Activated CD8-positive, alpha-beta memory T cell treated with anti-CD3 and anti-CD28 coated beads, Interleukin-2, amount 10 ng/mL, durations not matched to agents 7 days and 5 days (primary cell): Measurements from ENCODE around the gene ASIC4. TPM values are rescaled to one million over a fixed set of nuclear protein-coding genes. Genes with fewer than 3 reads are reported as not detected.

ENCODE experiments used
- ATAC-seq: fragments of 150-1000 bp; cut with Tn5 transposase; one replicate; pipeline ENCODE4 v1.10.0; 2021; ENCODE audit warnings: moderate library complexity
- CTCF ChIA-PET: fragments of 350-600 bp; sonication (Branson Sonifier 250); formaldehyde crosslinking; loops from one replicate; lab custom pipeline; 2021; ENCODE audit warnings: antibody characterized with exemption; lab: Charles Lee
- DNase-seq: peaks from one replicate; pipeline ENCODE4 v3.0.0-alpha.2; 2020
- H3K27ac Mint-ChIP-seq: one replicate; pipeline ENCODE4 v1.8.0; 2021; ENCODE audit warnings: mild to moderate bottlenecking, mixed read lengths
- H3K27me3 Mint-ChIP-seq: one replicate; pipeline ENCODE4 v1.8.0; 2021; ENCODE audit warnings: mixed read lengths
- H3K36me3 Mint-ChIP-seq: one replicate; pipeline ENCODE4 v1.8.0; 2021; ENCODE audit warnings: mild to moderate bottlenecking, mixed read lengths
- H3K4me1 Mint-ChIP-seq: one replicate; pipeline ENCODE4 v1.8.0; 2021; ENCODE audit warnings: mixed read lengths
- H3K4me3 Mint-ChIP-seq: one replicate; pipeline ENCODE4 v1.8.0; 2021; ENCODE audit warnings: mild to moderate bottlenecking, moderate library complexity, mixed read lengths
- H3K9me3 Mint-ChIP-seq: one replicate; pipeline ENCODE4 v1.8.0; 2022; ENCODE audit warnings: low read depth, mixed read lengths
- total RNA-seq, 2 experiments: library from RNA; stranded (reverse); gene quantifications; one replicate each; pipeline ENCODE4 v1.2.3, GENCODE V29; 2021

Gene ASIC4
- total RNA-seq, 2 experiments from 2014 or later, result 0.09 TPM; not detected in 1

GRCh38 chr2:219538956-219539788 lies 24.9 kb downstream of the ASIC4 start:
- DNase-seq, result no peak

GRCh38 chr2:219539926-219540678 lies 25.8 kb downstream of the ASIC4 start:
- Mint-ChIP-seq H3K27me3 (peaks cover 9% of the 10 kb centered on the region), H3K4me1 (peaks cover 20% of the 10 kb centered on the region), H3K9me3 (no peaks in the 10 kb centered on the region), H3K36me3 (peaks cover 3% of the 10 kb centered on the region), H3K27ac (no peak overlapping the region), H3K4me3 (no peak overlapping the region)
- ATAC-seq (no peak), DNase-seq (no peak)
- CTCF ChIA-PET, result interaction anchor here (0.8 to 8.4 kb wide), 18 partner anchors 11 to 152 kb away, joined by 3 to 89 read pairs (median 7); partner anchors contain the start of genes DNPEP and GMPPA

More at GRCh38 chr2:219538956-219539788, 24.9 kb downstream of the ASIC4 start:
- no peak for ATAC-seq
- Mint-ChIP-seq H3K4me1 (peaks cover 15% of the 10 kb centered on the region), H3K27me3 (no peaks in the 10 kb centered on the region), H3K9me3 (no peaks in the 10 kb centered on the region), H3K27ac (no peak overlapping the region), H3K36me3 (peaks cover 3% of the 10 kb centered on the region), H3K4me3 (no peak overlapping the region)
- CTCF ChIA-PET, result interaction anchor here (2.5 to 8.4 kb wide), 5 partner anchors 10 to 135 kb away, joined by 8 to 89 read pairs (median 73); partner anchors contain the start of gene GMPPA

- CTCF ChIA-PET, result interaction anchor here (0.6 to 8.4 kb wide), 35 partner anchors 8 to 153 kb away, joined by 3 to 89 read pairs (median 5); partner anchors contain the start of genes DNPEP, GMPPA and STK11IP
- H3K27me3 Mint-ChIP-seq, result peaks cover 11% of the 10 kb centered on the region
- no peak overlapping the region for H3K27ac Mint-ChIP-seq
- ATAC-seq, result no peak
- no peaks in the 10 kb centered on the region for H3K9me3 Mint-ChIP-seq
- peak overlapping the region; percentile 84 for H3K4me3 Mint-ChIP-seq
- H3K4me1 Mint-ChIP-seq, result peaks cover 20% of the 10 kb centered on the region
- peaks cover 3% of the 10 kb centered on the region for H3K36me3 Mint-ChIP-seq
- no peak for DNase-seq
These were observed 26.7 kb downstream of the ASIC4 start for GRCh38 chr2:219540784-219541504.

DNA sequence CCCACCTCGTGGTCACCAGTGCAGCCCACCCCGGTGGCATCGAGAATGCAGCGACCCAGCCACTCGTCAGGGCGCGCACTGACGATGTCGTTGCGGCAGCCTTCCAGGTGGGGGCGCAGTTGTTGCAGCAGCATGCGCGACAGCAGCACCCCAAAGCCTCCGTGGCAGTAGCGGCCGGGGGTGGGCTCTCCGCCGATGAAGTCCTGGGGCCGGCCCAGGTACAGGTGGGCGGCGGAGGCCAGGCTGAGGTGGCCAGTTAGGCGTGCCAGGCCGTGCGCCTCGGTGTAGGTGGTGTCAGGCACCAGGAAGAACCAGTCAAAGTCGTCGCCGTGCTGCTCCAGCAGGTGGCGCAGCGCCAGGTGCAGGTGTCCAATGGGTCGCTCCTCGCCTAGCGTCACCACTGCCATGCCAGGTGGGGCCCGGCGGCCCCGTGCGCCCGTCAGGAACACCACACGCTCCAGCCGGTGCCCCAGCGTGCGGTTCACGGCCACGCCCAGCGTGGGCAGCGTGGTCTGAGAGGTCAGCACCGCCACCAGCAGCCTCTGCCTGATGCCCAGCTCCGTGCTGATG lies 27.4 kb downstream of the ASIC4 start:
- Mint-ChIP-seq H3K4me1 (peaks cover 20% of the 10 kb centered on the region), H3K27ac (peak overlapping the region; percentile 43), H3K36me3 (peaks cover 3% of the 10 kb centered on the region), H3K9me3 (no peaks in the 10 kb centered on the region), H3K4me3 (peak overlapping the region; percentile 84), H3K27me3 (peaks cover 17% of the 10 kb centered on the region)
- ATAC-seq (peak; percentile 54), DNase-seq (peak; percentile 89)
- CTCF ChIA-PET, result interaction anchor here (0.6 to 8.4 kb wide), 43 partner anchors 8 to 154 kb away, joined by 3 to 89 read pairs (median 4); partner anchors contain the start of genes DNPEP, GMPPA, SLC4A3 and STK11IP

DNA sequence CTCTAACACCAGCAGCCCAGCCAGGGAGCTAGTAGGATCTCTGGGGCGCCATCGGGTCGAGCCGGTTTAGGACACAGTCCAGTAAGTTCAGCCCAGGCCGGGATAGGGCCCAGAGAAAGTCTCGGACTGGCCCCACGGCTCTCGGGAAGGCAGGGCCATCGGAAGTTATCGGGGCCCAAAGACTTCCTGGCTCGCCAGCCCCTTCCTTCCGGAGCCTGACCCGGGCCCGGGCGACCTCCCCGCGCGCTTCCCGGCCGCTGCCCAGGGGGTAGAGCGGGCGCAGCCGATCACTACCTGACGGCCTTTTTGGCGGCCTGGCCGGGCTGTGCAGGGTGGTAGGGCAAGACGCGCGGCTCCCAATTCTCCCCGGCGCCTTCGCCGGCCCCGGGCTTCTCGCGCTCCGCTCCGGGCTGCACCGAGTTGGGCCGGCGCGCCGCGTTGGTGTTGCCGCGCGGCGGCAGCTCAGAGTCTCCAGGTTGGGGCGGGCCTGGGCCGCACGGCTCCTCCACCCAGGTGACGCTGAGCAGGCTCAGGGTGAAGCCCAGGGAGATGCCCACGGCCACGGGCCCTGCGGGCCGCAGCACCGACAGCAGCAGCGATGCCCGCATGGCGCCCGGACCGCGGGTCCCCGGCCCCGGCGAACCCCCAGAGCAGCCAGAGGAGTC lies 28.8 kb downstream of the ASIC4 start:
- CTCF ChIA-PET, result interaction anchor here (0.9 to 8.4 kb wide), 15 partner anchors 10 to 154 kb away, joined by 3 to 89 read pairs (median 6); partner anchors contain the start of genes DNPEP, GMPPA and STK11IP
- Mint-ChIP-seq H3K9me3 (no peaks in the 10 kb centered on the region), H3K4me3 (peak overlapping the region; percentile 84), H3K36me3 (peaks cover 3% of the 10 kb centered on the region), H3K27ac (peak overlapping the region; percentile 62), H3K4me1 (peaks cover 20% of the 10 kb centered on the region), H3K27me3 (peaks cover 17% of the 10 kb centered on the region)
- DNase-seq (peak; percentile 54), ATAC-seq (peak; percentile 51)

DNA sequence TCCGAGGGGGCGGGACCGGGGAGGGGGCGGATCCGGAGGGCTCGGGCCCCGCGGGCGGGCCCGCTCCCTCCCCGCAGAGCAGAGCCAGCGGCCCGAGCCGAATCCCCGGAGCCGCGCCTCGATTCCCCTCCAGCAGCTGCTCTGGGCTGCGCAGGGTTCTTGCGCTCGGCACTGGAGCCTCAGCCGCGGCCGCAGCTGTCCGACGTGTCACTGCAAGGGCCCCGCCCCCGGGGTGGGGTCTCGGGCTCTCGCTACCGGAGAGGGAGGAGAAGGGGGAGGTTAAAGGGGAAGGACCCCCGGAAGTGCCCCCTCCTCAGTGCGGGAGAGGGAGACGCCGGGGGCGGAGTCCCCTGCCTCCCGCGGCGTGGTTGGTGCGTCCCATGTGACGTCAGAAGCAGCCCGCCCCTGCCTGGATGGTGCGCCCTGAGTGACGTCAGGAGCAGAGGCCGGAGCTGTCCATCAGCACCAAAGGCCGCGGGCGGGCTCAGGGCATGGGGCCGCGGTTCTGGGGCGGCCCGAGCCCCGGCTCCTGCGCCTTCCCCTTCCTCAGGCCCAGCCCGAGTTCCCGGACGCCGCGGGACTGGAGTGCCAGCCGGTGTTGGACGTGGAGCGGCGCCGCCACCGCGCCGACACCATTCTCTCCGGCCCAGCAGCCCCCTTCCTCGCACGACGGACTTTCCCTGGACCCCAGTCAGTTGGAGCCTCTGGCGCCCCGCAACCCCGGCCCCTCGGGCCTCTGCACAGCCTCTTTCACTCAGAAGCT lies 29.5 kb downstream of the ASIC4 start, which contains the start of the genes CHPF and TMEM198:
TSS of gene CHPF (minus strand) at position 214 of the 763 bp plus-strand sequence. CDS start 271 bp downstream, outside the sequence.
TSS of gene TMEM198 (plus strand) at position 433 of the 763 bp plus-strand sequence. CDS start 700 bp downstream, outside the sequence.
- H3K36me3 Mint-ChIP-seq, result peaks cover 1% of the 10 kb centered on the region
- H3K4me1 Mint-ChIP-seq, result peaks cover 20% of the 10 kb centered on the region
- H3K27ac Mint-ChIP-seq, result peak within 1 kb of the TSS; percentile 81
- CTCF ChIA-PET, result interaction anchor here (0.9 to 8.4 kb wide), 12 partner anchors 9 to 155 kb away, joined by 3 to 89 read pairs (median 14); partner anchors contain the start of genes DNPEP, GMPPA and STK11IP
- H3K4me3 Mint-ChIP-seq, result peak within 1 kb of the TSS; percentile 84
- ATAC-seq (peak; percentile 76), DNase-seq (peak; percentile 97)
- peaks cover 17% of the 10 kb centered on the region for H3K27me3 Mint-ChIP-seq
- no peaks in the 10 kb centered on the region for H3K9me3 Mint-ChIP-seq

DNA sequence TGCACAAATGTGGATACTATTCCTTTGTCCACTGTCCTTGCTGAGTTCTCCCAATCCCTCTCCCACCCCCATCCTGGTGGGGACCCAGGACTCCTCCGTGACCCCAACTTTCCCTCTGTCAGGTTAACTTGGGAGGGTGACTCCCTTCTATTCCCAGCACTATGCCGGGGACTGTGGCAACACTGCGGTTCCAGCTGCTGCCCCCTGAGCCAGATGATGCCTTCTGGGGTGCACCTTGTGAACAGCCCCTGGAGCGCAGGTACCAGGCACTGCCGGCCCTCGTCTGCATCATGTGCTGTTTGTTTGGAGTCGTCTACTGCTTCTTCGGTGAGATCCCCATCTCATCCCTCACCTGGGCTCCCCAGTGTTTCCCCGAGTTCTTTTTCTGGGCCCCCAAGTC lies 30.3 kb downstream of the ASIC4 start:
- DNase-seq (no peak), ATAC-seq (no peak)
- H3K9me3 Mint-ChIP-seq, result no peaks in the 10 kb centered on the region
- peaks cover 17% of the 10 kb centered on the region for H3K27me3 Mint-ChIP-seq
- CTCF ChIA-PET, result interaction anchor here (2.5 to 8.4 kb wide), 4 partner anchors 15 to 141 kb away, joined by 15 to 85 read pairs (median 66); partner anchors contain the start of gene GMPPA
- H3K4me3 Mint-ChIP-seq, result peak overlapping the region; percentile 84
- H3K27ac Mint-ChIP-seq, result no peak overlapping the region
- peaks cover 1% of the 10 kb centered on the region for H3K36me3 Mint-ChIP-seq
- H3K4me1 Mint-ChIP-seq, result peaks cover 20% of the 10 kb centered on the region

- ATAC-seq, result no peak
- Mint-ChIP-seq H3K9me3 (no peaks in the 10 kb centered on the region), H3K36me3 (peaks cover 1% of the 10 kb centered on the region), H3K27ac (no peak overlapping the region), H3K4me3 (no peak overlapping the region), H3K27me3 (peaks cover 17% of the 10 kb centered on the region), H3K4me1 (peaks cover 20% of the 10 kb centered on the region)
- no peak for DNase-seq
- CTCF ChIA-PET, result interaction anchor here (0.7 to 7.2 kb wide), 3 partner anchors 15 to 50 kb away, joined by 3 to 85 read pairs (median 73); partner anchors contain the start of gene GMPPA
These were observed 31.1 kb downstream of the ASIC4 start for GRCh38 chr2:219545295-219545942.

GRCh38 chr2:219545943-219546352 lies 31.7 kb downstream of the ASIC4 start:
- peaks cover 1% of the 10 kb centered on the region for H3K36me3 Mint-ChIP-seq
- H3K27ac Mint-ChIP-seq, result no peak overlapping the region
- ATAC-seq (no peak), DNase-seq (no peak)
- H3K9me3 Mint-ChIP-seq, result no peaks in the 10 kb centered on the region
- peaks cover 23% of the 10 kb centered on the region for H3K27me3 Mint-ChIP-seq
- CTCF ChIA-PET, result interaction anchor here (0.7 to 7.2 kb wide), 2 partner anchors 15 to 50 kb away, joined by 3 to 73 read pairs; partner anchors contain the start of gene GMPPA
- H3K4me3 Mint-ChIP-seq, result no peak overlapping the region
- peaks cover 20% of the 10 kb centered on the region for H3K4me1 Mint-ChIP-seq

- H3K27me3 Mint-ChIP-seq, result peaks cover 30% of the 10 kb centered on the region
- ATAC-seq (no peak), DNase-seq (no peak)
- H3K27ac Mint-ChIP-seq, result no peak overlapping the region
- H3K36me3 Mint-ChIP-seq, result no peaks in the 10 kb centered on the region
- no peak overlapping the region for H3K4me3 Mint-ChIP-seq
- peaks cover 12% of the 10 kb centered on the region for H3K4me1 Mint-ChIP-seq
- CTCF ChIA-PET, result no interaction called here
- H3K9me3 Mint-ChIP-seq, result no peaks in the 10 kb centered on the region
These were observed 33.3 kb downstream of the ASIC4 start for GRCh38 chr2:219547621-219548020.
